Neuronal stem cell (in vitro differentiated cells): Measurements from ENCODE around the gene TLX2.

Experiments
- DNase-seq: peaks from one replicate; pipeline ENCODE4 v3.0.0-alpha.2; 2013; ENCODE audit warnings: low spot score
- H2AFZ ChIP-seq: one replicate; pipeline ENCODE4 v1.6.1; 2013; ENCODE audit warnings: mild to moderate bottlenecking, low read length, inconsistent platforms
- H2AK5ac ChIP-seq: 2 replicates; pipeline ENCODE4 v1.6.1; 2013; ENCODE audit warnings: low read depth, mild to moderate bottlenecking, inconsistent platforms, low read length, moderate library complexity, mixed read lengths
- H2BK120ac ChIP-seq: 2 replicates; pipeline ENCODE4 v1.6.1; 2013; ENCODE audit warnings: low read depth, mild to moderate bottlenecking, inconsistent platforms, low read length, moderate library complexity, mixed read lengths
- H2BK12ac ChIP-seq: one replicate; pipeline ENCODE4 v1.6.1; 2013; ENCODE audit warnings: low read length, inconsistent platforms
- H2BK15ac ChIP-seq: 2 replicates; pipeline ENCODE4 v1.6.1; 2013; ENCODE audit warnings: mild to moderate bottlenecking, low read length, inconsistent platforms, mixed read lengths
- H2BK5ac ChIP-seq: one replicate; pipeline ENCODE4 v1.6.1; 2013; ENCODE audit warnings: inconsistent platforms, mild to moderate bottlenecking, low read length, moderate library complexity
- H3K14ac ChIP-seq: one replicate; pipeline ENCODE4 v1.6.1; 2013; ENCODE audit warnings: low read length, inconsistent platforms
- H3K18ac ChIP-seq: 2 replicates; pipeline ENCODE4 v1.6.1; 2013; ENCODE audit warnings: low read length, inconsistent platforms
- H3K23ac ChIP-seq: 2 replicates; pipeline ENCODE4 v1.6.1; 2013; ENCODE audit warnings: low read depth, mild to moderate bottlenecking, mixed read lengths, low read length, inconsistent platforms; ENCODE audit not compliant: poor library complexity
- H3K27ac ChIP-seq: replicated peaks from 3 replicates; pipeline ENCODE4 v1.5.1; 2013; ENCODE audit warnings: low read length, inconsistent platforms
- H3K27me3 ChIP-seq, 3 experiments: 2 replicates each; pipeline ENCODE4 v1.6.1; 2013; ENCODE audit warnings: low read length in 3 of 3, mild to moderate bottlenecking in 2 of 3, inconsistent platforms in 1 of 3, low read depth in 1 of 3, mixed read lengths in 1 of 3, moderate library complexity in 1 of 3; ENCODE audit not compliant: control insufficient read depth in 3 of 3, insufficient read depth in 3 of 3
- H3K36me3 ChIP-seq, 2 donors: replicated peaks in 1 of 2; 2 replicates each; pipeline ENCODE4 v1.6.1; 2013; ENCODE audit warnings: low read length in 2 of 2; ENCODE audit not compliant: control insufficient read depth in 2 of 2, insufficient read depth in 2 of 2
- H3K4ac ChIP-seq: 2 replicates; pipeline ENCODE4 v1.6.1; 2013; ENCODE audit warnings: inconsistent platforms, mild to moderate bottlenecking, low read length, moderate library complexity
- H3K4me1 ChIP-seq, 2 donors: 1 replicate in 1 of 2; 2 replicates in 1 of 2; pipeline ENCODE4 v1.6.1; 2013; ENCODE audit warnings: low read length in 2 of 2, low read depth in 1 of 2; ENCODE audit not compliant: control insufficient read depth in 2 of 2, insufficient read depth in 1 of 2
- H3K4me2 ChIP-seq: one replicate; pipeline ENCODE4 v1.6.1; 2013; ENCODE audit warnings: mild to moderate bottlenecking, low read length, inconsistent platforms; ENCODE audit not compliant: insufficient read depth, poor library complexity, severe bottlenecking
- H3K4me3 ChIP-seq, 2 donors: 2 replicates each; pipeline ENCODE4 v1.5.1; 2013; ENCODE audit warnings: low read length in 2 of 2, mild to moderate bottlenecking in 2 of 2, inconsistent platforms in 1 of 2, moderate library complexity in 1 of 2
- H3K79me1 ChIP-seq: one replicate; pipeline ENCODE4 v1.6.1; 2013; ENCODE audit warnings: low read depth, mild to moderate bottlenecking, inconsistent platforms, low read length, moderate library complexity
- H3K9ac ChIP-seq: one replicate; pipeline ENCODE4 v1.6.1; 2013; ENCODE audit warnings: mild to moderate bottlenecking, low read depth, low read length, inconsistent platforms; ENCODE audit not compliant: poor library complexity
- H3K9me3 ChIP-seq, 2 donors: replicated peaks in 1 of 2; 2 replicates each; pipeline versions ENCODE3 to v1.6.1; 2013; ENCODE audit warnings: low read length in 2 of 2, mild to moderate bottlenecking in 2 of 2, inconsistent platforms in 1 of 2, low read depth in 1 of 2, mixed read lengths in 1 of 2, moderate library complexity in 1 of 2; ENCODE audit not compliant: control insufficient read depth in 2 of 2, insufficient read depth in 1 of 2
- H4K8ac ChIP-seq: one replicate; pipeline ENCODE4 v1.6.1; 2013; ENCODE audit warnings: low read depth, mild to moderate bottlenecking, inconsistent platforms, low read length, moderate library complexity
- H4K91ac ChIP-seq: one replicate; pipeline ENCODE4 v1.6.1; 2013; ENCODE audit warnings: low read length, low read depth, mild to moderate bottlenecking, inconsistent platforms; ENCODE audit not compliant: poor library complexity
- WGBS, 2 donors: extraction: QIAGEN DNeasy Blood & Tissue Kit; methylation state at CpG; one replicate each; pipeline ENCODE4 v1.1.7; 2013; ENCODE audit warnings: missing lambda C conversion rate in 2 of 2, mixed read lengths in 1 of 2; ENCODE audit not compliant: insufficient read length in 2 of 2, insufficient replicate concordance in 1 of 2; ENCODE audit errors: extremely low coverage in 2 of 2; 5-methylcytosine and 5-hydroxymethylcytosine counted together

The TLX2 gene

GRCh38 chr2:74499940-74500577 lies 14.2 kb upstream of the TLX2 start:
- H3K14ac ChIP-seq: no peak overlapping the region
- peak overlapping the region in 1 of 2 donors; percentile 41 for H3K4me3 ChIP-seq
- H2BK12ac ChIP-seq: no peak overlapping the region
- H3K9ac ChIP-seq: peak overlapping the region; percentile 13
- no peak overlapping the region for H4K91ac ChIP-seq
- peaks cover 0 to 6% of the 10 kb centered on the region in 2 donors for H3K36me3 ChIP-seq
- H2AFZ ChIP-seq: peak overlapping the region; percentile 85
- peak overlapping the region; percentile 82 for H3K4me2 ChIP-seq
- H4K8ac ChIP-seq: no peak overlapping the region
- no CpG with 5 or more reads among the region's 15 CpGs for WGBS, 2 donors
- no peak overlapping the region for H3K27ac ChIP-seq
- no peak overlapping the region for H2BK15ac ChIP-seq
- H3K23ac ChIP-seq: peak overlapping the region; percentile 44
- H2AK5ac ChIP-seq: peak overlapping the region; percentile 12
- H3K27me3 ChIP-seq: peaks cover 57 to 96% (median 83%) of the 10 kb centered on the region in 3 experiments
- no peak for DNase-seq
- H3K18ac ChIP-seq: peak overlapping the region; percentile 51
- no peak overlapping the region for H3K4ac ChIP-seq
- no peaks in the 10 kb centered on the region for H3K9me3 ChIP-seq
- H2BK120ac ChIP-seq: no peak overlapping the region
- no peaks in the 10 kb centered on the region for H3K79me1 ChIP-seq
- H3K4me1 ChIP-seq: peaks cover 16 to 21% of the 10 kb centered on the region in 2 donors
- H2BK5ac ChIP-seq: no peak overlapping the region

- H3K79me1 ChIP-seq: no peaks in the 10 kb centered on the region
- H3K9me3 ChIP-seq: no peaks in the 10 kb centered on the region
- H3K4me1 ChIP-seq: peaks cover 16 to 21% of the 10 kb centered on the region in 2 donors
- no peak overlapping the region for H2BK12ac ChIP-seq
- H3K27me3 ChIP-seq: peaks cover 57 to 100% (median 83%) of the 10 kb centered on the region in 3 experiments
- H3K23ac ChIP-seq: no peak overlapping the region
- no peak overlapping the region for H4K91ac ChIP-seq
- no peak overlapping the region for H2BK15ac ChIP-seq
- H3K4me3 ChIP-seq: no peak overlapping the region
- no peak overlapping the region for H4K8ac ChIP-seq
- H3K4me2 ChIP-seq: no peak overlapping the region
- H3K9ac ChIP-seq: no peak overlapping the region
- H3K14ac ChIP-seq: no peak overlapping the region
- H2AFZ ChIP-seq: no peak overlapping the region
- no peak overlapping the region for H3K4ac ChIP-seq
- H2AK5ac ChIP-seq: peak overlapping the region; percentile 12
- H3K27ac ChIP-seq: no peak overlapping the region
- no peak overlapping the region for H3K18ac ChIP-seq
- no peak overlapping the region for H2BK120ac ChIP-seq
- DNase-seq: no peak
- H3K36me3 ChIP-seq: peaks cover 2 to 11% of the 10 kb centered on the region in 2 donors
- H2BK5ac ChIP-seq: no peak overlapping the region
Observed at GRCh38 chr2:74500578-74500946, 13.7 kb upstream of the TLX2 start.

- Histone ChIP-seq H3K4me1 (peaks cover 19 to 21% of the 10 kb centered on the region in 2 donors), H3K4me3 (no peak overlapping the region), H3K23ac (no peak overlapping the region), H2BK120ac (no peak overlapping the region), H3K4me2 (no peak overlapping the region), H3K9me3 (no peaks in the 10 kb centered on the region), H4K8ac (no peak overlapping the region), H2BK12ac (no peak overlapping the region), H3K27me3 (peaks cover 57 to 94% (median 78%) of the 10 kb centered on the region in 3 experiments), H2BK15ac (no peak overlapping the region), H2BK5ac (no peak overlapping the region), H3K79me1 (peaks cover 3% of the 10 kb centered on the region), H2AFZ (no peak overlapping the region), H2AK5ac (peak overlapping the region; percentile 57), H4K91ac (no peak overlapping the region), H3K9ac (no peak overlapping the region), H3K27ac (no peak overlapping the region), H3K14ac (peak overlapping the region; percentile 49), H3K4ac (no peak overlapping the region), H3K36me3 (peaks cover 6 to 18% of the 10 kb centered on the region in 2 donors), H3K18ac (no peak overlapping the region)
- no peak for DNase-seq
- no CpG with 5 or more reads among the region's 18 CpGs for WGBS, 2 donors
Observed at GRCh38 chr2:74501335-74502071, 12.7 kb upstream of the TLX2 start.

- H2BK15ac ChIP-seq: peak overlapping the region; percentile 54
- no peak overlapping the region for H3K27ac ChIP-seq
- H3K4me2 ChIP-seq: peak overlapping the region; percentile 91
- H2BK5ac ChIP-seq: no peak overlapping the region
- peak overlapping the region; percentile 31 for H3K9ac ChIP-seq
- no peak overlapping the region for H4K8ac ChIP-seq
- peaks cover 24 to 26% of the 10 kb centered on the region in 2 donors for H3K4me1 ChIP-seq
- H3K27me3 ChIP-seq: peaks cover 55 to 87% (median 70%) of the 10 kb centered on the region in 3 experiments
- peak overlapping the region; percentile 74 for H3K18ac ChIP-seq
- no peak overlapping the region for H2BK12ac ChIP-seq
- no peak overlapping the region for H2BK120ac ChIP-seq
- peak overlapping the region; percentile 23 to 70 for H3K4me3 ChIP-seq
- H4K91ac ChIP-seq: peak overlapping the region; percentile 64
- H3K4ac ChIP-seq: no peak overlapping the region
- peak overlapping the region; percentile 57 for H2AK5ac ChIP-seq
- peak overlapping the region; percentile 82 for H2AFZ ChIP-seq
- H3K79me1 ChIP-seq: peaks cover 3% of the 10 kb centered on the region
- no CpG with 5 or more reads among the region's 32 CpGs for WGBS, 2 donors
- no peak overlapping the region for H3K14ac ChIP-seq
- no peak for DNase-seq
- peak overlapping the region; percentile 26 for H3K23ac ChIP-seq
- H3K9me3 ChIP-seq: no peaks in the 10 kb centered on the region
- peaks cover 6 to 22% of the 10 kb centered on the region in 2 donors for H3K36me3 ChIP-seq
Observed at GRCh38 chr2:74502147-74502719, 12.0 kb upstream of the TLX2 start.
